Measurements from ENCODE around the gene FAM3C.
"Not testable (repeated sequence)": the region's sequence is repeated elsewhere in the genome, so short reads cannot be mapped to it uniquely, and the experiment has no call there.

The FAM3C gene

DNA sequence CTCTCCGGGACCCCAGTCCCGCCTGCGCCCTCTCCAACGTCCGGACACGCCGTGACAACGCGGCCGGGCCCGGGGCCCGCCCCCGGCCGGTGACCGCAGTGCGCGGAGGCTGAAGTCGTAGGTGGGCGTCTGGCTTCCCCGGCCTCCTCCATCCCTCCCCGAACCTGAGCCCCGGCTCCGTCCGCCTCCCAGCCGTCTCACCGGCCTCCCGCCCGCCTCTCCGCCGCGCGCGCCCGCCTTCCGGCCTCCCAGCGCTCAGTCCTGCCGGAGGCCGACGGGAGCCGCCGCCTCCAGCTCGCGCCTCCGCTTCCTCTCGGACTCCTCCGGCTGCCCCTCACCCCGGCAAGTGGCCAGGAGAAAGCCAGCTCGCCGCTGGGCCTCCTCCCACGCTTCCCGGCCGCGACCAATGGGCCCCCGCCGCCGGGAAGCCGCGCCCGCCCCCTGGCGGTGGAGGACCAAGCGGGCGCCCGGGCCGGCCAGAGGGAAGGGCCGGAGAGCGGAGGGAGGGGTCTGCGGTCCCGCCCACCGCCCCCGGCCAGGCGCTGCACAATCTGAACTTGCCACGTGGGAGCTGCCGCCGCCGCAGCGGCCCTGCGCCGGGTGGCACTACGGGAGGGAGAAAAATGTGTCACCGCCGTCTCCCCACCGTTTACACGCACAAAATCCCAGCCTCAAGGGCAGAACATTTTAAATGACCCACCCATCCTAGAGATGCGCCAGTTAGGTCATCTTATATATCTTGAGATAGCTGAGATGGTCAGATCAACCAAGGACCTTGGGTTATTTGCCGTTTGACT is at the start of gene FAM3C:
Gene FAM3C, minus strand, starts transcription at position 348 of the 797 bp plus-strand sequence. CDS start 13,339 bp downstream, outside the sequence.
- DNase-seq (ENCODE audit: low read depth in 2 of 2) = peak; percentile 78 to 82

DNA sequence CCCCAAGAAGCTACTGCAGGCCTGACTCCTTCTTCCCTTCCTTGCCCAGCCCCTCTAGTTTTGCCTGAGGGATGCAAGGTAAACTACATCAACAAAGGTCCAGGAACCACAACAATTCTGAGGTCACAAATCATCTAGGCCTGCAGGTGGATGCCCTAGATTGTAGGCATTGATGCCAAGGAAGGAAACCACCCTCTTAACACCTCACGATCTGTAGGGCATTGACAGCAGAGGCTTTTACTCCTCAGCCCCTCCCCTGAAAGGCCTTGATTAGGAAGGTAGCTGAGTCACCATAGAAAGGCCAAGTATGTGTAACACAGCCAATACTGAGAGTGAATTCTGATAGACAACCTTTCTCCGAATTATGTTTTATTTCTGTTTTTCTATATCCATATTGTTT is 46.7 kb upstream of the FAM3C start:
- DNase-seq (ENCODE audit: low read depth in 2 of 2) = no peak

DNA sequence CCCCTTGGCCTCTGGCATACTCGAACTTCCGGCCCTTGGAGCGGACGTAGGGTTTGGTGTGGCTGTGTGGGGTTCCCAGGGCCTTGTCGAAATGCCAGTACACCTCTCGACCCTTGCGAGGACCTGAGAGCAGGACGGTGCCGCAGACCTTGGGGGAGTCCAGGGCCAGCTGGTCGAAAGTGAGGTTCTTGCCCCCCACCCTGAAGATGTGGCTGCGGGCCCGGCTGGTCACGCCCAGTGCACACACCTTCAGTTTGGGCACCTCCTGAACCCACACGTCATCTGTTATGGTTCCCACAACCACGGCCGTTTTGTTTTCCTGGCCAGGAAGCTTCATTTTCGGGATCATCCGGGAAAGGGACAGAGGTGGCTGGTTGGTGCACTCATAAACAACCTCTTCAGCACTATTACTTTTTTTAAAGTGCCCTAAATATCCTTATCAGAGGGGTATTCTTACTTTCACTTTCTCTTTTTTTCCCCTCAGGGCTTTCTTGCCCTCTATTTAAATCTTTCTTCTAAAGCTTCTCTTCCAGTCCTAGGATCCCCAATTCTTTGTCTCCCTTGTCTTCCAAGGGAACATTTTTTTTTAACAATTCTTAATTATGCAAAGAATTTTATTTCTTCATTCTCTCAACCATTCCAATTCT is 44.9 kb upstream of the FAM3C start:
- DNase-seq (ENCODE audit: low read depth in 2 of 2) = no peak

DNA sequence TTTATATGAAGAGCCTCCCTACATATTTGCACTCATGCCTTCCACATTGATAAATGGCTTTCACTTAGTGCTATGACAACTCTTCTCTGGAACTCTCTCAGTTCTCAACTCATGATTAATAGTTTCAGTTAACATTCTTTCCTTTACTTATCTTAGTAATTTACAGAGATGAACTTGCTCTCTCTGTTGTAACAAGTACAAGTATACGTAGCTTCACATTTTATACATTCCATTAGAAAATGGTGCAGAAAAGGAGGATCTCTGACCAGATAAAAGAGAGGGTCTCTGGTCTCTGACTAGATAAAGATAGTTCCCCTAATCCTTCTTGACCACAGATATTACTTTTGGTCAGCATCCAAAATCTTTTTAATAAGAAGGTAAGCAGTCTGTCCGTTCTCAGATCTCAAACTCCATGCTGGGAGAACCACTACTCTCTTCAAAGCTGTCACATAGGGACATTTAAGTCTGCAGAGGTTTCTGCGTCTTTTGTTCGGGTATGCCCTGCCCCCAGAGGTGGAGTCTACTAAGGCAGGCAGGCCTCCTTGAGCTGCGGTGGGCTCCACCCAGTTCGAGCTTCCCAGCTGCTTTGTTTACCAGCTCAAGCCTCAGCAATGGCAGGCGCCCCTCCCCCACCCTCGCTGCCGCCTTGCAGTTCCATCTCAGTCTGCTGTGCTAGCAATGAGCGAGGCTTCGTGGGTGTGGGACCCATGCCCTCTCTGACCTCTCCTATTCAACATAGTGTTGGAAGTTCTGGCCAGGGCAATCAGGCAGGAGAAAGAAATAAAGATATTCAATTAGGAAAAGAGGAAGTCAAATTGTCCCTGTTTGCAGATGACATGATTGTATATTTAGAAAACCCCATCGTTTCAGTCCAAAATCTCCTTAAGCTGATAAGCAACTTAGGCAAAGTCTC is 42.2 kb upstream of the FAM3C start:
- DNase-seq (ENCODE audit: low read depth in 2 of 2) = peak; percentile 45 to 54

- no peak for DNase-seq (ENCODE audit: low read depth in 2 of 2)
These were observed 41.4 kb upstream of the FAM3C start for GRCh38 chr7:121437470-121437869.

GRCh38 chr7:121436688-121437087 is 40.6 kb upstream of the FAM3C start:
- DNase-seq (ENCODE audit: low read depth in 2 of 2) = no peak

GRCh38 chr7:121436136-121436535 is 40.0 kb upstream of the FAM3C start:
- DNase-seq (ENCODE audit: low read depth in 2 of 2) = no peak

DNA sequence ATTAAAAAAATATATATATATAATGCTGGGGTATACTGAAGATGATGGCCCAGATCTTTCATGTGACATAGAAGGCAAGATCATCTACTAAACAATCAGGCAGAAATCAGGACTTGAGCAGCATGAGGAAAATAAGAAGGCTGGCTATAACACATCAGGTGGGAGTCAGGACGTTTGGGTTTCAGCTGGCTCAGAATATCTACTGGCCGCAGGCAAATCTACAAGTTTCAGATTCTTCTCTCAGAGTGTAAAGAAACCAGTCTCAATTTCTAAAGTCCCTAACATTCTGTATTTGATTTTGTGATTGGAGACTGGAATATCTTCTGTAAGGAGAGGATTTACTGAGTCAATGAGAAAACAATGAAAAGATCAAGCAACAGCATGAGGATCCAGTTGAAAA is 37.7 kb upstream of the FAM3C start:
- DNase-seq (ENCODE audit: low read depth in 2 of 2) = no peak

DNA sequence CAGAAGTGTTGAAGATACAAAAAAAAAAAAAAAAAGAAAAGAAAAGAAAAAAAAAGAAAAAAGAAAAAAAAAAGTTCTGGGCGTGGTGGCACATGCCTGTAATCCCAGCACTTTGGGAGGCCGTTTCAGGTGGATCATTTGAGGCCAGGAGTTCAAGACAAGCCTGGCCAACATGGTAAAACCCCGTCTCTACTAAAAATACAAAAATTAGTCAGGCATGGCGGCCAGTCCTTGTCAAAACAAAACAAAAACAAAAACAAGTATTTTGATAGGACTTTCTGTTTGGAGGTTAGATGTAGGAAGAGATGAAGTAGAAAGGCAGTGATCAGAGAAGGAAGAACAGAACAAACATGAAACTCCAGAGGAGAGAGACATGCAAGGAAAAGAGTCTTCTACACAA is 36.4 kb upstream of the FAM3C start:
- not testable (repeated sequence) for DNase-seq (ENCODE audit: low read depth in 2 of 2)

- DNase-seq (ENCODE audit: low read depth in 2 of 2) = no peak
These were observed 35.9 kb upstream of the FAM3C start for GRCh38 chr7:121431996-121432395.

- no peak for DNase-seq (ENCODE audit: low read depth in 2 of 2)
These were observed 35.4 kb upstream of the FAM3C start for GRCh38 chr7:121431389-121431995.

DNA sequence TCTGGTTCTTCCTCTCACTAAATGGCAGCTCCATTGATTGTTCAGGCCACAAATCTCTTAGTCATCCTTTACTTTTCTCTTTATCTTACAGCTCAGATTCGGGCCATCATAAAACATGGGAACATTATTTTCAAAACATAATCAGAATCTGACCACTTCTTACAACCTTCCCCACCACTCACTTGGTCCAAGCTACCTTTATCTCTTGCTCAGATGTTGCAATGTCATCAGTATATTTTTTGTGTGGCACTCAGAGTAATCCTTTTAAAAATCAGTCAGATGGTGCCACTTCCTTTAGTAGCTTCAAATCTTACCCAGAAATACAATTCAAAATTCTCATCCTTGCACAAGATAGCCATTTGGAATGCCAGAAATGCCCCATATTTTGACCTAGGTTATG is 34.5 kb upstream of the FAM3C start:
- no peak for DNase-seq (ENCODE audit: low read depth in 2 of 2)

DNA sequence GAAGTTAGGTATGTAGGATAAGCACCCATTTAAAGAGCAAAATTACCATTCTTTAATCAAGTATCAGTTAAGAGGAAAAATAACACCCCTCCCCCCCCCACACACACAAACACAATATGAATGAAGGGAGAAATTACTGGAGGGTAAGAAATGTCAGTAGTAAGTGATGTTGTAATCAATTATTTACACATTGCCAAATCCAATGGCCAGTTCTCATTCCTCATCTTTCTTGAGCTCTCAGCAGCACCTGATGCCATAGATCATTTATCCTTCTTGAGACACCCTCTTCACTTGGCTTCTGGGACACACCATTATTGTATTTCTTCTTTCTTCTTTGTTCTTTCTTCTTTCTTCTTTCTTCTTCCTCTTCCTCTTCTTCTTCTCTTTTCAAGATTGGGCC is 33.7 kb upstream of the FAM3C start:
- no peak for DNase-seq (ENCODE audit: low read depth in 2 of 2)

DNA sequence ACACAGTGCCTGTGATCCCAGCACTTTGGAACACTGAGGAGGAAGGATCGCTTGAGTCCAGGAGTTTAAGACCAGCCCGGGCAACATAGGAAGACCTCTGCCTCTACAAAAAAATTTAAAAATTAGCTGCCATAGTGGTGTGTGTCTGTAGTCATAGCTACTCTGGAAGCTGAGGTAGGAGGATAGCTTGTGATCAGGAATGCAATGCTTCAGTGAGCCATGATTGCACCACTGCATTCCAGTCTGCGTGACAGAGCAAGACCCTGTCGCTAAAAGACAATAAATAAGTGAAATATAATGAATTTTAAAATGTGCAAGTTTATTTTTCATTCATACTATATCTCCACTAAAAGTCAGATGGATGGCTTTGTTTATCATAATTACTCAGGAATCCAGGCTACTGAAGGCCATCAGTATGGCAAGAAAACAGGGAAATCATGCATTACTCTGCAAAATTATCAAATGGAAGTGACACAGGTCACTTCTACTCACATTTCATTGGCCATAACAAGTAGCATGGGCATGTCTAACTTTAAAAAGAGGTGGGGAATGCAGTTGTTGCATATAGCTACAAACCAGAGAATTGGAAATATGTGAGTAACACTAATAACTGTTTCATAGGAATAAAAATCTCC is 32.9 kb upstream of the FAM3C start:
- peak; percentile 26 to 38 for DNase-seq (ENCODE audit: low read depth in 2 of 2)

DNA sequence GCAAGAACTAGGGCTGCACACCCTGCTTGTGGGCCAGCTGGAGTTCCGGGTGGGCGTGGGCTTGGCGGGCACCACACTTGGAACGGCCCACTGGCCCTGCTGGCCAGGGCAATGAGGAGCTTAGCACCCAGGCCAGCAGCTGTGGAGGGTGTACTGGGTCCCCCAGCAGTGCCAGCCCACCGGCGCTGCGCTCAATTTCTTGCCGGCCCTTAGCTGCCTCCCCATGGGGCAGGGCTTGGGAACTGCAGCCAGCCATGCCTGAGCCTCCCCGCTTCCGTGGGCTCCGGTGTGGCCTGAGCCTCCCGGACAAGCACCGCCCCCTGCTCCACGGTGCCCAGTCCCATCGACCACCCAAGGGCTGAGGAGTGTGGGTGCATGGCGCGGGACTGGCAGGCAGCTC is 25.6 kb upstream of the FAM3C start:
- not testable (repeated sequence) for DNase-seq (ENCODE audit: low read depth in 2 of 2)

DNA sequence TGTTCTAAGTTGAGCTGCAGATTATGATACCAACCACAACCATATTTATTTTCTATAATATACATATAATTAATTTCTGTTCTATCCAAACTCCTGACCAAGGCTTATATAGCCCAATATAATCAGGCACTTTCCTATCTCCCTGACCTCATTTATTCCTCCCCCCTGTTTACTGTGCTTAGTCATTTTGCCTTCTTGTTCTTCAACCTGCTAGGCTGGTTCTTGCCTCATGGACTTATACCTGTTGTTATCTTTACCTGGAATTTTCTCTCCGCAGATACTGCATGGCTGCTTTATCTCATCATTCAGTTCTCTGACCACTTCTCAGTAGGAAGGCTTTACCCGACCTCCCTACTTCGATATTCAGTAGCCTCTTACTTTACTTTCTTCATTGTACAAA is 24.9 kb upstream of the FAM3C start:
- no peak for DNase-seq (ENCODE audit: low read depth in 2 of 2)

- DNase-seq (ENCODE audit: low read depth in 2 of 2) = no peak
These were observed 23.4 kb upstream of the FAM3C start for GRCh38 chr7:121419201-121420148.

DNA sequence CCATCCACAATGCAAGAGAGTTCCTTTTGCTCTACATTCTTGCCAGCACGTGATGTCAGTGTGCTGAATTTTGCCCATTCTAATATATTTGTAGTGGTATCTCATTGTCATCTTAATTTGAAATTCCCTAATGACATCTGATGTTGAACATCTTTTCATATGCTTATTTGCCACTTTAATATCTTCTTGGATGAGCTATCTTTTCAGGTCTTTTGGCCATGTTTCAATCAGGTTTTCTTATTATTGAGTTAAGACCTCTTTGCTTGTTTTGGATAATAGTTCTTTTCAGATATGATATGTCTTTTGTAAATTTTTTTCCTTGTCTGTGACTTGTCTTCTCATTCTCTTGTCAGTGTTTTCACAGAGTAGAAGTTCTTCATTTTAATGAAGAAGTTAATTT is 20.4 kb upstream of the FAM3C start:
- DNase-seq (ENCODE audit: low read depth in 2 of 2) = no peak

- DNase-seq (ENCODE audit: low read depth in 2 of 2) = no peak
These were observed 18.3 kb upstream of the FAM3C start for GRCh38 chr7:121414436-121414835.

GRCh38 chr7:121411597-121411979 is 15.5 kb upstream of the FAM3C start:
- no peak for DNase-seq (ENCODE audit: low read depth in 2 of 2)

Measured in fibroblast of skin of left quadriceps (primary cell).